ENCODE measurements around the gene CPB2.

The CPB2 gene

GRCh38 chr13:46045424-46045823, 59.4 kb downstream of the CPB2 start:
- DNase-seq = no peak

GRCh38 chr13:46043647-46044046, 61.2 kb downstream of the CPB2 start:
- DNase-seq = no peak

GRCh38 chr13:46041419-46041839, 63.4 kb downstream of the CPB2 start:
- DNase-seq = no peak

GRCh38 chr13:46040763-46041162, 64.1 kb downstream of the CPB2 start:
- DNase-seq = no peak

- no peak for DNase-seq
Measured at GRCh38 chr13:46039411-46040182, 65.2 kb downstream of the CPB2 start.

- DNase-seq = no peak
Measured at GRCh38 chr13:46038296-46038695, 66.5 kb downstream of the CPB2 start.

- no peak for DNase-seq
Measured at GRCh38 chr13:46035066-46035465, 69.8 kb downstream of the CPB2 start.

- no peak for DNase-seq
Measured at GRCh38 chr13:46032341-46032740, 72.5 kb downstream of the CPB2 start.

- DNase-seq = no peak
Measured at GRCh38 chr13:46031581-46032263, 73.1 kb downstream of the CPB2 start.

- DNase-seq = no peak
Measured at GRCh38 chr13:46025157-46025556, 79.7 kb downstream of the CPB2 start.

GRCh38 chr13:46022481-46022880, 82.4 kb downstream of the CPB2 start:
- no peak for DNase-seq

- no peak for DNase-seq
Measured at GRCh38 chr13:46016216-46016615, 88.6 kb downstream of the CPB2 start.

- DNase-seq = no peak
Measured at GRCh38 chr13:46015366-46015765, 89.5 kb downstream of the CPB2 start.

- no peak for DNase-seq
Measured at GRCh38 chr13:46012404-46012803, 92.4 kb downstream of the CPB2 start.

- no peak for DNase-seq
Measured at GRCh38 chr13:46010148-46010547, 94.7 kb downstream of the CPB2 start.

GRCh38 chr13:46008631-46009030, 96.2 kb downstream of the CPB2 start:
- DNase-seq = no peak

- DNase-seq = no peak
Measured at GRCh38 chr13:46006688-46007452, 98.0 kb downstream of the CPB2 start.

GRCh38 chr13:46004491-46004890, 100.3 kb downstream of the CPB2 start:
- DNase-seq = no peak

Measured in retina (tissue), 1 donor.